HepG2 (cell line): ENCODE measurements around the gene ACER3. TPM values are rescaled to one million over a fixed set of nuclear protein-coding genes. Genes with fewer than 3 reads are reported as not detected.

ENCODE experiments used
- ATAC-seq: fragments of 200-7000 bp; cut with Tn5 transposase; 3 replicates; pipeline ENCODE4 v1.9.1; 2020; ENCODE audit warnings: mild to moderate bottlenecking, moderate library complexity
- BruUV-seq: library from RNA; stranded (reverse); fragments of 400-500 nt; replicated peaks from 2 replicates; lab custom pipeline; 2021; lab: Mats Ljungman, UMichigan
- CTCF ChIA-PET: fragments of 300-600 bp; formaldehyde crosslinking; extraction: SDS; loops from one replicate; lab custom pipeline; 2021; ENCODE audit warnings: low total read pairs, inconsistent platforms, low intra/inter-chr PET ratio; lab: Yijun Ruan, JAX
- POLR2A ChIA-PET: fragments of 350-600 bp; sonication (Branson Sonifier 250); formaldehyde crosslinking; loops from one replicate; lab custom pipeline; 2020; ENCODE audit warnings: antibody characterized with exemption, inconsistent platforms; lab: Yijun Ruan, JAX
- DNase-seq: peaks from one replicate; pipeline ENCODE4 v3.0.0-alpha.2; 2015; ENCODE audit warnings: low spot score
- FAIRE-seq: peaks from 3 replicates; lab custom pipeline; 2011; peaks lifted over from hg19 to GRCh38; lab: Jason Lieb, UNC
- H2AFZ ChIP-seq: one replicate; pipeline ENCODE4 v1.6.1; 2011; ENCODE audit warnings: low read length, inconsistent platforms
- H3K27ac ChIP-seq: fragments of 300-600 bp; 3 replicates; pipeline ENCODE4 v1.8.0; 2011; ENCODE audit warnings: mixed run types, mild to moderate bottlenecking, mixed read lengths, low read length, inconsistent platforms; ENCODE audit not compliant: insufficient read depth; ENCODE audit errors: extremely low read length
- H3K27me3 ChIP-seq, 2 experiments: fragments of 200-600 bp in 1 of 2; 2 replicates in 1 of 2; 3 replicates in 1 of 2; pipeline versions ENCODE4 v1.6.0 to v1.8.0; 2011; ENCODE audit warnings: low read length in 2 of 2, mild to moderate bottlenecking in 2 of 2, moderate library complexity in 2 of 2, inconsistent platforms in 1 of 2; ENCODE audit not compliant: insufficient read depth in 2 of 2, control insufficient read depth in 1 of 2
- H3K36me3 ChIP-seq, 2 experiments: fragments of 200-600 bp in 1 of 2; replicated peaks in 1 of 2; 2 replicates in 1 of 2; 3 replicates in 1 of 2; pipeline versions ENCODE4 v1.5.1 to v1.8.0; 2011; ENCODE audit warnings: low read length in 2 of 2, inconsistent platforms in 1 of 2; ENCODE audit not compliant: insufficient read depth in 2 of 2, control insufficient read depth in 1 of 2
- H3K4me1 ChIP-seq: 2 replicates; pipeline ENCODE4 v1.5.1; 2012; ENCODE audit warnings: low read length, inconsistent platforms; ENCODE audit not compliant: insufficient read depth
- H3K4me2 ChIP-seq: 2 replicates; pipeline ENCODE4 v1.6.0; 2011; ENCODE audit warnings: low read depth, low read length, inconsistent platforms
- H3K4me3 ChIP-seq, 3 experiments: fragments of 200-600 bp in 1 of 3; sonication (generic), shearing (Covaris generic) in 1 of 3; replicated peaks in 1 of 3; 2 replicates each; pipeline ENCODE4 v1.5.1; 2011 to 2016; ENCODE audit warnings: low read length in 3 of 3, inconsistent platforms in 2 of 3, low read depth in 2 of 3, mild to moderate bottlenecking in 2 of 3, control low read depth in 1 of 3, mixed read lengths in 1 of 3; ENCODE audit not compliant: insufficient read depth in 1 of 3
- H3K79me2 ChIP-seq: one replicate; pipeline ENCODE4 v1.6.1; 2011; ENCODE audit warnings: low read length, inconsistent platforms; ENCODE audit not compliant: insufficient read depth
- H3K9ac ChIP-seq: 2 replicates; pipeline ENCODE4 v1.6.0; 2011; ENCODE audit warnings: mild to moderate bottlenecking, low read depth, low read length, inconsistent platforms; ENCODE audit not compliant: insufficient read depth
- H3K9me3 ChIP-seq: 2 replicates; pipeline ENCODE4 v1.5.1; 2012; ENCODE audit warnings: mild to moderate bottlenecking, low read length
- H4K20me1 ChIP-seq: 2 replicates; pipeline ENCODE4 v1.6.0; 2011; ENCODE audit warnings: inconsistent platforms, mild to moderate bottlenecking, low read length, moderate library complexity; ENCODE audit not compliant: insufficient read depth
- BCL3 ChIP-seq: sonication (generic); formaldehyde crosslinking; IDR thresholded peaks from 2 replicates; pipeline ENCODE4 v1.5.1; 2020; ENCODE audit warnings: mild to moderate bottlenecking, missing genetic modification reagents, moderate library complexity
- CREB3 ChIP-seq: sonication (generic); formaldehyde crosslinking; IDR thresholded peaks from 2 replicates; pipeline ENCODE4 v1.5.0; 2020; ENCODE audit warnings: missing genetic modification reagents
- DNMT3B ChIP-seq: conservative IDR thresholded peaks from 2 replicates; pipeline ENCODE4 v1.6.1; 2016; ENCODE audit warnings: missing biosample characterization, control low read depth
- E2F5 ChIP-seq: sonication (generic); formaldehyde crosslinking; conservative IDR thresholded peaks from 2 replicates; pipeline ENCODE4 v1.4.0; 2020; ENCODE audit warnings: missing genetic modification reagents
- FOXK2 ChIP-seq: fragments of 450-650 bp; IDR thresholded peaks from 2 replicates; pipeline ENCODE4 v1.6.1; 2016
- FOXO1 ChIP-seq: sonication (generic); formaldehyde crosslinking; IDR thresholded peaks from 2 replicates; pipeline ENCODE4 v1.4.0; 2020; ENCODE audit warnings: missing genetic modification reagents
- GATAD1 ChIP-seq: IDR thresholded peaks from 2 replicates; pipeline ENCODE4 v1.6.1; 2016; ENCODE audit warnings: missing genetic modification reagents, missing compliant biosample characterization
- GPN1 ChIP-seq: sonication (generic); formaldehyde crosslinking; IDR thresholded peaks from 2 replicates; pipeline ENCODE4 v1.5.1; 2020; ENCODE audit warnings: missing genetic modification reagents, borderline replicate concordance
- PCBP2 ChIP-seq: fragments of 200-400 bp; formaldehyde crosslinking; optimal IDR thresholded peaks from 2 replicates; pipeline ENCODE3; 2018; ENCODE audit warnings: low read length, low read depth; ENCODE audit not compliant: poor library complexity, severe bottlenecking
- PREB ChIP-seq: sonication (generic); formaldehyde crosslinking; IDR thresholded peaks from 2 replicates; pipeline ENCODE4 v1.4.0; 2020; ENCODE audit warnings: missing genetic modification reagents
- SNAPC2 ChIP-seq: sonication (generic); formaldehyde crosslinking; IDR thresholded peaks from 2 replicates; pipeline ENCODE4 v1.8.1; 2022; ENCODE audit warnings: mild to moderate bottlenecking, missing genetic modification reagents
- TCF12 ChIP-seq, 2 experiments: fragments of 450-650 bp in 1 of 2; sonication (generic) in 1 of 2; formaldehyde crosslinking in 1 of 2; IDR thresholded peaks; 2 replicates each; pipeline versions ENCODE4 v1.6.1 to v1.8.0; 2017 to 2022; ENCODE audit warnings: antibody characterized with exemption in 1 of 2, mild to moderate bottlenecking in 1 of 2, missing genetic modification reagents in 1 of 2, moderate library complexity in 1 of 2
- YEATS4 ChIP-seq: sonication (generic); formaldehyde crosslinking; IDR thresholded peaks from 2 replicates; pipeline ENCODE4 v1.4.0; 2020; ENCODE audit warnings: missing genetic modification reagents, borderline replicate concordance
- ZNF205 ChIP-seq: IDR thresholded peaks from 2 replicates; pipeline ENCODE4 v1.6.1; 2018; ENCODE audit warnings: missing biosample characterization, missing genetic modification reagents
- ZNF597 ChIP-seq: sonication (generic); formaldehyde crosslinking; IDR thresholded peaks from 2 replicates; pipeline ENCODE4 v1.5.0; 2020; ENCODE audit warnings: missing genetic modification reagents
- WGBS: methylation state at CpG from one replicate; pipeline ENCODE4 v1.1.6; 2017; ENCODE audit warnings: low lambda C conversion rate; 5-methylcytosine and 5-hydroxymethylcytosine counted together
- in situ Hi-C: cut with HindIII; loops from 2 replicates; pipeline ENCODE4 v1.10.0; 2017; ENCODE audit warnings: low pct_unique_long_range_greater_than_20kb; ENCODE audit not compliant: extremely low pct_ligation_motif_present
- intact Hi-C: fragments of 100-400 bp; cut with micrococcal nuclease; formaldehyde crosslinking; loops from one replicate; pipeline ENCODE4 v1.10.0; 2022; ENCODE audit not compliant: unreplicated experiment
- polyA plus RNA-seq, 8 experiments: library from polyadenylated mRNA; depleted of rRNA in 3 of 8; stranded (reverse) in 7 of 8; unstranded in 1 of 8; fragments of >200 nt; fragmentation: Illumina TruSeq in 4 of 8; extraction: Trizol in 4 of 8; gene quantifications; 2 replicates each; pipeline versions ENCODE4 v1.2.1 to v1.2.3, GENCODE V29; 2011 to 2016; ENCODE audit warnings: low read depth in 4 of 8, missing spikeins in 1 of 8, mixed read lengths in 1 of 8; ENCODE audit not compliant: insufficient read depth in 1 of 8
- total RNA-seq, 5 experiments: library from RNA; depleted of rRNA; stranded (reverse); fragments of >200 nt; fragmentation: Illumina TruSeq; extraction: Trizol; gene quantifications; 2 replicates each; pipeline ENCODE4 v1.2.3, GENCODE V29; 2016; ENCODE audit warnings: low read depth in 1 of 5
- TF ChIP-seq, protein P1 (sequence below): sonication (generic); formaldehyde crosslinking; IDR thresholded peaks from 2 replicates; pipeline ENCODE4 v1.8.1; 2023; ENCODE audit warnings: mild to moderate bottlenecking, missing genetic modification reagents

Gene ACER3
- total and polyA plus RNA-seq, 2 of the 13 experiments (the other 11 are each of a cell fraction or from before 2014, with no cell fraction given) = 6.0 to 9.8 TPM

DNA sequence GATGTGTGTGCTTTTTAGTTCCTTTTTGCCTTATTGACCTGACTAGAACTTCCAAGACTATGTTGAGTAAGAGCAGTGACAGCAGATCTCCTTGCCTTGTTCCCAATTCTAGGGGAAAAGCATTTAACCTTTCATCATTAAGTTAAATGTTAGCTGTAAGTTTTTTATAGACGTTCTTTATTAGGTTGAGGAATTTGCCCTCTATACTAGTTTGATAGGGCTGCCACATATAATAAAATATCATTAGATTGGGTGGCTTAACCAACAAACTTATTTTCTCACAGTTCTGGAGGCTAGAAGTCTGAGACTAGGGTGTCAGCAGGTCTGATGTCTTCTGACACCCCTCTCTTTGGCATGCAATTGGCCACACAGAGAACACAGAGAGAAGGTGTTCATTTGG lies 140.9 kb downstream of the ACER3 start (continued):
- TF ChIP-seq PREB (CRISPR knock-in tag) (no peak), GPN1 (CRISPR knock-in tag) (no peak), CREB3 (CRISPR knock-in tag) (no peak), ZNF205 (CRISPR knock-in tag) (no peak), PCBP2 (no peak)
- TF ChIP-seq, all 625 proteins: peak for 0

DNA sequence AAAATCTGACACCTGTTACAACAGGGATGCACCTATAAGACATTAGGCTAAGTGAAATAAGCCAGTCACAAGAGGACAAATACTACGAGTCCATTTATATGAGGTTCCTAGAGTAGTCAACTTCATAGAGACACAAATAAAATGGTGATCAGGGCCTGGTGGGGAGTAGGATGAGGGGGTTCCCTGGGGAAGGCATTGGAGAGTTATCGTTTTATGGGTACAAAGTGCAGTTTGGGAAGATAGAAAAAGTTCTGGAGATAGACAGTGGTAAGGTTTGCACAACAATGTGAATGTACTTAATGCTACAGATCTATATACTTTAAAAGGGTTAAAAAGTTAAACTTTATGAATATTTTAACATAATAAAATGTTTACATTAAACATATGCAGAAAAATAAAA lies 142.1 kb downstream of the ACER3 start:
- intact Hi-C loops = no loop called here
- Histone ChIP-seq H2AFZ (no peak overlapping the region), H3K36me3 (no peaks in the 10 kb centered on the region), H3K27ac (no peak overlapping the region), H3K9ac (no peak overlapping the region), H3K79me2 (no peaks in the 10 kb centered on the region), H3K4me1 (no peaks in the 10 kb centered on the region), H3K4me3 (no peak overlapping the region), H3K27me3 (no peaks in the 10 kb centered on the region), H4K20me1 (no peaks in the 10 kb centered on the region)
- DNase-seq (no peak), FAIRE-seq (no peak), ATAC-seq (no peak)
- WGBS = 84% methylated on average over 2 of the region's 2 CpGs
- ChIA-PET POLR2A (no interaction called here), CTCF (no interaction called here)
- BruUV-seq = no TSS peak
- TF ChIP-seq TCF12 (IDR thresholded peaks at IDR 0.05) = no peak
- no peak for TF ChIP-seq TCF12 (CRISPR knock-in tag; IDR thresholded peaks at IDR 0.05)
- no peak for TF ChIP-seq SNAPC2
- no peak for TF ChIP-seq E2F5 (CRISPR knock-in tag)
- no peak for TF ChIP-seq ZNF597 (CRISPR knock-in tag)
- TF ChIP-seq GATAD1 = no peak
- no peak for TF ChIP-seq BCL3 (CRISPR knock-in tag)
- TF ChIP-seq DNMT3B (CRISPR knock-in tag) = no peak
- TF ChIP-seq FOXO1 (CRISPR knock-in tag) = no peak
- TF ChIP-seq, protein P1, sequence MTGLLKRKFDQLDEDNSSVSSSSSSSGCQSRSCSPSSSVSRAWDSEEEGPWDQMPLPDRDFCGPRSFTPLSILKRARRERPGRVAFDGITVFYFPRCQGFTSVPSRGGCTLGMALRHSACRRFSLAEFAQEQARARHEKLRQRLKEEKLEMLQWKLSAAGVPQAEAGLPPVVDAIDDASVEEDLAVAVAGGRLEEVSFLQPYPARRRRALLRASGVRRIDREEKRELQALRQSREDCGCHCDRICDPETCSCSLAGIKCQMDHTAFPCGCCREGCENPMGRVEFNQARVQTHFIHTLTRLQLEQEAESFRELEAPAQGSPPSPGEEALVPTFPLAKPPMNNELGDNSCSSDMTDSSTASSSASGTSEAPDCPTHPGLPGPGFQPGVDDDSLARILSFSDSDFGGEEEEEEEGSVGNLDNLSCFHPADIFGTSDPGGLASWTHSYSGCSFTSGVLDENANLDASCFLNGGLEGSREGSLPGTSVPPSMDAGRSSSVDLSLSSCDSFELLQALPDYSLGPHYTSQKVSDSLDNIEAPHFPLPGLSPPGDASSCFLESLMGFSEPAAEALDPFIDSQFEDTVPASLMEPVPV (CRISPR knock-in tag) = no peak
- no peak for TF ChIP-seq YEATS4 (CRISPR knock-in tag)
- TF ChIP-seq FOXK2 = no peak
- TF ChIP-seq, all 625 proteins: peak for 0
- in situ Hi-C loops = no loop called here
- no peak overlapping the region for H3K4me2 ChIP-seq
- no peaks in the 10 kb centered on the region for H3K9me3 ChIP-seq
